ENCODE data around the gene STK32B.

Gene STK32B

DNA sequence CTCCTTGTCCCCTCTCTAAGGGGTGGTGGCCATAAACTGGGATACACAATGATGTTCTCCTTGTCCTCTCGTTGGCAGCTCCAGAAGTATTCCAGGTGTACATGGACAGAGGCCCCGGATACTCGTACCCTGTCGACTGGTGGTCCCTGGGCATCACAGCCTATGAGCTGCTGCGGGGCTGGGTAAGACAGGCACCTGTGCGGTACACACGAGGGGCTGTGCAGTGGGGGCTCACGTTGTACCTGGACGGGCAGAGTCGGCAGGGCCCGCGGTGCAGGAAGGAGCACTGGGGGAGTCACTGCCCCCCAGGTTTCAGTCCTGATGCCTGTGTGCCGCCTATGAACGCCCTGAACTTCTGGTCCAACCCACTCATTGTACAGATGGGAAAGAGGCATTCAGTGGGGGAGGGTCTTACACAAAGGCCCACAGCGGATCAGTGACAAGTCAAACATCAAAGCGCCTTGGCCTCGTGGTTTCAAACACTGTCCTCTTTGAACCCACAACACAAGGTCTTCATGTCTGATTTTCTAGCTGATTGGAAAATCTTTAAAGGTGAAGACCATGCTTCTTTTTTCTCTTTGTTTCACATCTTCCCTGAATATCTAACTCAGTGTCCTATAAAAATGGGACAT is 395.4 kb downstream of the STK32B start:
- no peak for DNase-seq (ENCODE audit: low read depth)

DNA sequence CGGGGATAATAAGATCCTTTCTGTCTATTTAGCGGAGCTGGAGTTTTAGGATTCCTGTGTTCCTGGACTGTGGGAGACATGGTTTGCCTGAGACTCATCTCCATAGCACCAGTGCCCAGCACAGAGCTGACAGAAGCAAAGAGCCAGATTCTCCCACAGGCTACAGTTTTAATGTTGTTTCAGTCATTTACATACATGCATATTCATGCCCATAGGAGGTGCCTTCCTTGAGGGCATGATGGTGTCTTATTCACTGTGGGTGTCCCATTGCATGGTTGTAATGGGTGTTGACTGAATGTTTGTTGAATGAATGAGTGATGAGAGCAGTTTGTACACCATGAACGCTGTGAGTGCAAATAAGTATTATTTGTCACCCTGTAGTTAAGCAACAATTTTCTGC is 396.5 kb downstream of the STK32B start:
- DNase-seq (ENCODE audit: low read depth), result no peak

DNA sequence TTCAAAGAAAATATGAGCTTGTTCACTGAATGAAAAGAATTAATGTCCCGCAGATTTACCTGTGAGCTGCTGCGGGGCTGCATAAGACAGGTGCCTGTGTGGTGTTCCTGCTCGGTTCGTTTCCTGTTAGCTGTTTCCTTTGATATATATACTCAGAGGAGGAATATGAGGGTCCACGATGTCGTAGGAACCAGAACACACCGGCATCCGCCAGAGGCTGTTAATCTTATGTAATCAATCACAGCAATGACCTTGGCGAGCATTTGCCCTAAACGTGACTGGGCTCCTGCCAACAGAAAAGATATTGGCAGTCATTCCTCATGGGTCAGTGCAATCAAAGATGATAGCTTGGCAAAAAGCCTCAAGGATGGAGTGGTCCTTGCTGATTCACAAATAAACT is 396.9 kb downstream of the STK32B start:
- DNase-seq (ENCODE audit: low read depth), result no peak

- DNase-seq (ENCODE audit: low read depth), result no peak
These were observed 400.0 kb downstream of the STK32B start for GRCh38 chr4:5451243-5451642.

- no peak for DNase-seq (ENCODE audit: low read depth)
These were observed 400.9 kb downstream of the STK32B start for GRCh38 chr4:5452156-5452555.

- no peak for DNase-seq (ENCODE audit: low read depth)
These were observed 403.8 kb downstream of the STK32B start for GRCh38 chr4:5455003-5455585.

GRCh38 chr4:5456296-5456845 is 405.1 kb downstream of the STK32B start:
- no peak for DNase-seq (ENCODE audit: low read depth)

- no peak for DNase-seq (ENCODE audit: low read depth)
These were observed 407.4 kb downstream of the STK32B start for GRCh38 chr4:5458676-5459075.

DNA sequence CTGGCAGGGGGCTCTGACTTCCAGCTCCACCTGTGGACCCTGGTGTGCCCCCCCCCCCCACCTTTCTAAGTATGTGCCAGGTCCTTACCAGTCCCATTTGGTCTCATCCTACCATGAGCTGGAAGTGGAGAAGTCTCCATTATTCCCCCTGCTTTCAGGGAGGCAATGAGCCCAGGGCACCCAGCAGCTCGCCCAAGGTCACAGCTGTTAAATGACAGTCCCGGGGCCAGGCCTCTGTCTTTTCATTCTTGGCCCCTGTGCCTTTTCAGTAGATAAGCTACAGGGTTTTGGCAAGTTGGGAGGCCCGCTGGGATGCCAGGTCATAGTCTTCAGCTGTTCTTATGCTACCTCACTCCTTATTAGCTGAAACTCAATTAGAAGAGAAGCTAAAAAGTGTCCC is 408.0 kb downstream of the STK32B start:
- no peak for DNase-seq (ENCODE audit: low read depth)

GRCh38 chr4:5460106-5460801 is 409.0 kb downstream of the STK32B start:
- DNase-seq (ENCODE audit: low read depth), result peak; percentile 4

DNA sequence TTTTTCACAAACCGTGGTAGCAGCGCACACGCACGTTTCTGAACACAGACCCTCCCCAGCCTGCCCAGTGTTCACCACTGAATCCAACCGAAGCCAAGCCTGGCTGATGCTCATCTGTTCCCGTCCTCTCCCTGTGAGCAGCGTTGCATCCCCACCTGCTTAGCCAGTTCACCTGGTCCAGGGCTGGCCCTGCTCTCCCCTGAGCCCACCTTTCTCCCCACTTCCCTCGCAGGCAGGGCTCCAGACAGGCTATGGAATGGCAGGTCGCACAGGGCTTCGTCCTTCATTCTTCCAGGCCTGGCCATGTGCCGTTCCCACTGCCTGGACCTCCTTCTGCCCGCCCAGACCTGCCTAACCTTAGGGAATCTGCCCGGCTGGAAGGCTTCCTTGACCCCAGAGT is 410.2 kb downstream of the STK32B start:
- DNase-seq (ENCODE audit: low read depth), result no peak

DNA sequence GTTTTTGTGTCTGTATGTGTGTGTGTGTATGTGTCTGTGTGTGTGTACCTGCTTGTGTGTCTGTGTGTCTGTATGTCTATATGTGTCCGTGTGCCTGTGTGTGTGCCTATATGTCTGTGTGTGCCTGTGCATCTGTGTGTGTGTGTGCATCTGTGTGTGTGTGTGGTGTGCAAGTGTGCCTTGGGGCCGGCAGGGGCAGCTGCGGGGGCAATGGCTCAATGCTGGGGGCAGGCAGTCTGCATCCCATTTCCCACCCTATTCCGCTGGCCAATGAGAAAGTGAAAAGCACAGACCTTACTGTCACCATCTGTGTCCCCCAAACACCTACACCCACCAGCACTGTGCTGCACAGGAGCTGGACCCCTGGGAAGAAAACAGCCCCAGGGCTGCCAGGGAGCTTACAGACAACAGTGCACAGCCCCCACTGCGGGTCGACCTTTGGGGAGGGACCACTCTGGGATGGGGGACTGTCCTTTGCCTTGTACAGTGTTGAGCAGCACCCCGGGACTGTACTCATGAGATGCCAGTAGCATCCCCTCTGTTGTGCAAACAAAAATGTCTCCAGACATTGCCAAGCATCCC is 411.1 kb downstream of the STK32B start:
- DNase-seq (ENCODE audit: low read depth), result no peak

DNA sequence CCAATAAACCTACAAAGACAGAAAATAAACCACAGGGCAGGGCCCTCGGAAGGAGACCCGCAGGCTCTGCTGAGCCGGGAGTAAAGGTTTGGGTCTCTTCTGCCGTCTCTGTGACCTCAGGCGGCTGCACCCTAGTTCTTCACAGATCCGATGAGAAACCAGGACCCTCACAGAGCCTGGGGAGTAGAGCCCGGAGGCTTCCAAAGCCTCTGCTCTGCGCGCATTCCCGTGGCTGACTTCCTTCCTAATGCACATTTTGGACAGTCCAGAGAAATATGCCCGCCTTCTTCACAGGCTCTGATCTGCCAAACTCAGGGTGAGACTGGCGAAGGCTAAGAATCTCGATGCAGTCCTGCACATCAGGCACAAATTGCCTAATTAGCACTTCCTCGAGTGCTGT is 411.6 kb downstream of the STK32B start:
- no peak for DNase-seq (ENCODE audit: low read depth)

DNA sequence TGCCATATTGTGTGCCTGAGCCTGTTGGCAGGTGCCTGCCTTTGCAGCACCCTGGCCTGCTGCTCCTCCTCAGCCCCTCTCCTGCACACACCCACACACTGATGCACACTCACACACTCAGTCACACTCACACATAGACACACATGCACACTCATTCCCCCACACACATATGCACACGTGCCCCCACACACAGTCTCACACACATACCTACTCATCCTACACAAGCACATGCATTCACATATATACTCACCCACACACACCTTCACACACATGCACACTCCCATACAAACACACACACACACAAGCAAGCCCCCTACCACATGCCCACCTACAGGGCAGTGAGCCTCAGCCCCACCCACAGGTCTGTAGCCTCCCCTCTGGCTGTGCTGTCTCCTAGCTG is 412.1 kb downstream of the STK32B start:
- no peak for DNase-seq (ENCODE audit: low read depth)

GRCh38 chr4:5463936-5464650 is 412.8 kb downstream of the STK32B start:
- no peak for DNase-seq (ENCODE audit: low read depth)

GRCh38 chr4:5465529-5465928 is 414.2 kb downstream of the STK32B start:
- DNase-seq (ENCODE audit: low read depth), result no peak

- no peak for DNase-seq (ENCODE audit: low read depth)
These were observed 414.7 kb downstream of the STK32B start for GRCh38 chr4:5465956-5466355.

- no peak for DNase-seq (ENCODE audit: low read depth)
These were observed 415.8 kb downstream of the STK32B start for GRCh38 chr4:5467111-5467510.

GRCh38 chr4:5469151-5469775 is 418.0 kb downstream of the STK32B start:
- no peak for DNase-seq (ENCODE audit: low read depth)

GRCh38 chr4:5469861-5470260 is 418.6 kb downstream of the STK32B start:
- DNase-seq (ENCODE audit: low read depth), result no peak

DNA sequence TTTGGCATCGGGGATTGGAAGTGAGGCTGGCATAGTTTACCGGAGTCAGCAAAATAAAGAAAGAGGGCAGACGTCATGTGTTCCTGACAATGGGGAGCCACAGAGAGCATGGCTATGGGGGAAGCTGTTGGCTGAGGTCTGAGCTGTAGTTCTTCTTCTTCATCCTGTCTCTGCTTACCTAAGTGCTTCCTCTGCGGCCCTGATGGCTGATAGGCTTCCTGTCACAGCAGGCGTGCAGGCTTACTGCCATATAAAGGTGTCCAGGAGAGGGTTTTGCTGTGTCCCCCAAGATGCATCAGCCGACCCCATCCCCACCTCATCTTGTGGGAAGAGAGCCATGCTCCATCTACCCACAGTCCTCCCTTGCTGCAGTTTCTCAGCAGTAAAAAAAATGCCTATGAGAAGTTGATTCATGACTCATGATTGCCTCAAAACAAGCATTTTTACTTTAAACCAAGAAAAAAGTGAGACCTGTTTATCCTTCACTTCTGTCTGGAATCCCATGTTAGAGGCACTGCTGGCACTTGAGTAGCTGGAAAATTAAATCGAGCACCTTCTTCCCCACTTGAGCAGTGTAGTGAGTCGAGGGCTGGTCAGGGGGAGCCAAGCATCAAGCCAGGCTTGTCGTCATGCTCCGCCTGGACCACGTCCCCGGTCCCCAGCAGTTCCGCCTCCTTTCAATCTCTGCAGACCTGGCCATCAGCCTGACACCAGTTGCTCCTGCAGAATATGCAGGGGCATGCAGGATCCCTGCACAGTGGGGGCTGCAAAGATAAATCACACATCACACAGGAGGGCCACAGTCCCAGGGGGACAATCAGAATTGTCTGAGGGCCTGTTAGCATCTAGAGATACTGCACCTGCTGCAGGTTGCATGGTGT is 419.3 kb downstream of the STK32B start:
- no peak for DNase-seq (ENCODE audit: low read depth)
